NT2/D1 (cell line): Measurements from ENCODE around the gene TAAR6.
"Not testable (repeated sequence)": the region's sequence is repeated elsewhere in the genome, so short reads cannot be mapped to it uniquely, and the experiment has no call there.

Source experiments
- DNase-seq: peaks from one replicate; pipeline ENCODE4 v3.0.0-alpha.2; 2011; ENCODE audit warnings: low read depth, low spot score
- H3K27me3 ChIP-seq: 2 replicates; pipeline ENCODE4 v1.6.0; 2011; ENCODE audit warnings: mild to moderate bottlenecking; ENCODE audit not compliant: insufficient read length, insufficient read depth
- H3K36me3 ChIP-seq: 2 replicates; pipeline ENCODE4 v1.6.1; 2011; ENCODE audit warnings: mild to moderate bottlenecking, low read length, mixed read lengths; ENCODE audit not compliant: insufficient read depth, insufficient read length
- H3K4me1 ChIP-seq: 2 replicates; pipeline ENCODE4 v1.5.1; 2011; ENCODE audit not compliant: insufficient read depth, insufficient read length
- H3K4me3 ChIP-seq: 2 replicates; pipeline ENCODE4 v1.5.1; 2011; ENCODE audit warnings: low read depth; ENCODE audit not compliant: insufficient read length
- H3K9ac ChIP-seq: 2 replicates; pipeline ENCODE4 v1.6.0; 2011; ENCODE audit warnings: low read depth; ENCODE audit not compliant: insufficient read length
- H3K9me3 ChIP-seq: 2 replicates; pipeline ENCODE4 v1.5.1; 2011; ENCODE audit warnings: mild to moderate bottlenecking, low read length; ENCODE audit not compliant: insufficient read depth
- SUZ12 ChIP-seq: IDR thresholded peaks from 2 replicates; pipeline ENCODE4 v1.6.1; 2011; ENCODE audit not compliant: insufficient read length, insufficient read depth; ENCODE audit errors: extremely low read depth
- YY1 ChIP-seq: IDR thresholded peaks from 2 replicates; pipeline ENCODE4 v1.6.1; 2011; ENCODE audit not compliant: insufficient read length, insufficient read depth
- ZNF274 ChIP-seq: IDR thresholded peaks from 2 replicates; pipeline ENCODE4 v1.6.1; 2011; ENCODE audit warnings: mild to moderate bottlenecking, low read depth, low read length

TAAR6 gene

GRCh38 chr6:132570221-132570777 lies at the start of gene TAAR6:
Gene TAAR6, plus strand, starts transcription at chr6:132570322. Its CDS starts 0 bp downstream, at chr6:132570322.
- Histone ChIP-seq H3K4me1 (no peaks in the 10 kb centered on the region), H3K9ac (no peak within 1 kb of the TSS), H3K36me3 (no peaks in the 10 kb centered on the region), H3K27me3 (no peaks in the 10 kb centered on the region), H3K9me3 (no peaks in the 10 kb centered on the region), H3K4me3 (no peak within 1 kb of the TSS)
- TF ChIP-seq ZNF274, result no peak
- no peak for TF ChIP-seq YY1
- TF ChIP-seq SUZ12, result no peak
- no peak for DNase-seq

- Histone ChIP-seq H3K36me3 (no peaks in the 10 kb centered on the region), H3K4me1 (no peaks in the 10 kb centered on the region), H3K4me3 (no peak overlapping the region), H3K9me3 (no peaks in the 10 kb centered on the region), H3K9ac (no peak overlapping the region), H3K27me3 (no peaks in the 10 kb centered on the region)
- TF ChIP-seq SUZ12 (no peak), ZNF274 (no peak), YY1 (no peak)
- DNase-seq, result no peak
Observed at GRCh38 chr6:132520953-132521352, 49.2 kb upstream of the TAAR6 start.

GRCh38 chr6:132524646-132525045 lies 45.5 kb upstream of the TAAR6 start:
- no peak for DNase-seq
- Histone ChIP-seq H3K27me3 (no peaks in the 10 kb centered on the region), H3K9me3 (no peaks in the 10 kb centered on the region), H3K36me3 (no peaks in the 10 kb centered on the region), H3K4me3 (no peak overlapping the region), H3K4me1 (no peaks in the 10 kb centered on the region), H3K9ac (no peak overlapping the region)
- TF ChIP-seq SUZ12, result no peak
- TF ChIP-seq YY1, result no peak
- no peak for TF ChIP-seq ZNF274

GRCh38 chr6:132525866-132526265 lies 44.3 kb upstream of the TAAR6 start:
- Histone ChIP-seq H3K27me3 (no peaks in the 10 kb centered on the region), H3K36me3 (no peaks in the 10 kb centered on the region), H3K4me1 (no peaks in the 10 kb centered on the region), H3K9me3 (no peaks in the 10 kb centered on the region), H3K4me3 (no peak overlapping the region), H3K9ac (no peak overlapping the region)
- no peak for TF ChIP-seq YY1
- no peak for TF ChIP-seq ZNF274
- no peak for TF ChIP-seq SUZ12
- DNase-seq, result no peak

GRCh38 chr6:132526461-132526860 lies 43.7 kb upstream of the TAAR6 start:
- H3K27me3 ChIP-seq, result no peaks in the 10 kb centered on the region
- no peak for DNase-seq
- TF ChIP-seq ZNF274 (no peak), YY1 (no peak), SUZ12 (no peak)
- H3K4me3 ChIP-seq, result no peak overlapping the region
- H3K4me1 ChIP-seq, result no peaks in the 10 kb centered on the region
- H3K9ac ChIP-seq, result no peak overlapping the region
- no peaks in the 10 kb centered on the region for H3K36me3 ChIP-seq
- H3K9me3 ChIP-seq, result no peaks in the 10 kb centered on the region

GRCh38 chr6:132527791-132528190 lies 42.3 kb upstream of the TAAR6 start:
- Histone ChIP-seq H3K27me3 (no peaks in the 10 kb centered on the region), H3K9ac (no peak overlapping the region), H3K4me1 (no peaks in the 10 kb centered on the region), H3K9me3 (no peaks in the 10 kb centered on the region), H3K4me3 (no peak overlapping the region), H3K36me3 (no peaks in the 10 kb centered on the region)
- no peak for TF ChIP-seq SUZ12
- no peak for TF ChIP-seq YY1
- TF ChIP-seq ZNF274, result no peak
- DNase-seq, result no peak

GRCh38 chr6:132530293-132530974 lies 39.7 kb upstream of the TAAR6 start:
- H3K27me3 ChIP-seq, result no peaks in the 10 kb centered on the region
- TF ChIP-seq ZNF274 (no peak), YY1 (no peak), SUZ12 (no peak)
- H3K9me3 ChIP-seq, result no peaks in the 10 kb centered on the region
- H3K9ac ChIP-seq, result peak overlapping the region; percentile 64
- peak; percentile 38 for DNase-seq
- no peak overlapping the region for H3K4me3 ChIP-seq
- H3K4me1 ChIP-seq, result no peaks in the 10 kb centered on the region
- H3K36me3 ChIP-seq, result no peaks in the 10 kb centered on the region

- not testable (repeated sequence) for H3K27me3 ChIP-seq, H3K9ac ChIP-seq
Observed at GRCh38 chr6:132534546-132534945, 35.6 kb upstream of the TAAR6 start.

More at GRCh38 chr6:132534546-132534945, 35.6 kb upstream of the TAAR6 start:
- H3K36me3 ChIP-seq, H3K9me3 ChIP-seq, H3K4me3 ChIP-seq, H3K4me1 ChIP-seq, DNase-seq: not testable (repeated sequence)
